GM18498 (cell line): Measurements from ENCODE around the gene CCDC174.

Experiments used
- ATAC-seq: cut with Tn5 transposase; IDR thresholded peaks from one replicate; pipeline ENCODE4 v1.9.1; 2021; ENCODE audit warnings: mild to moderate bottlenecking, moderate library complexity; ENCODE audit not compliant: unreplicated experiment

The CCDC174 gene

DNA sequence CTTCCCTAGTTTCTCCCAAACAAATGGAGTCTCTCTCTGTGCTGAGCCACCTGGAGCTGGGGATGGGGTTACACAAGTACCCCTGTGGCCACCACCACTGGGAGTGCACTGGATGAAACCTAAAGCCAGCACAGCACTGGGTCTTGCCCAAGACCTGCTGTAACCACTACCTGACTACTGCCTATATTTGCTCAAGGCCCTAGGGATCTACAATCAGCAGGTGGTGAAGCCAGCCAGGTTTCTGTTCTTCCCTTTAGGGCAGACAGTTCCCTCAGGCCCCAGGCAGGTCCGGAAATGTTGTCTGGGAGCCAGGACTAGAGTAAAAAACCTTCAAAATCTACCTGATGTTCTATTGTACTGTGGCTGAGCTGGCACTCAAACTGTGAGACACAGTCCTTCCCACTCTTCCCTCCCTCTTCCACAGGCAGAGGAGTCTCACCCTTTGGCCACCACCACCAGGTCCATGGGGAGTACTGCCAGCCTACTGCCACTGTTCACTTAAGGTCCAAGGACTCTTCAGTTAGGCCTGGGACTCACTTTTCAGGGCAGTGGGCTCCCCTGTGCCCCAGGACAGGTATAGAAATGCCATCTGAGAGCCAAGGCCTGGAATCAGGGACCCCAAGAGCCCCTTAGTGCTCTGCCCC is 47.2 kb downstream of the CCDC174 start:
- ATAC-seq = no peak

DNA sequence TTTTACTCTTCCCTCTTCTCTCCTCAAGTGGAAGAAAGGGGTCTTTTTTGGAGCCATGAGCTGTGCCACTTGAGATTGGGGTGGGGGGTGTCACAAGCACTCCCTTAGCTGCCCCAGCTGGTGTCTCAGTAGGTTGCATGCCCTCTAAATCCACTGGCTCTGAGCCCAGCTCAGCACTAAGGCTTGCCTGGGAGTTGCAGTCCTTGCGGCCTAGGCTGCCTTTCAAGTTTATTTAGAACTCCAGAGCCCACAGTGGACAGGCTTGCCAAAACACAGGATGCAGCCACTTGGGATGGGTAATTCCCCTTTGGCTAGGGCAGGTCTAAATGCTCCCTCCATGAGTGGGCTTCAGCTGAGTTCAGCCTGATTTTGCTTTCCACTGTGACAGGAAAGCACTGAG is 48.1 kb downstream of the CCDC174 start:
- ATAC-seq = no peak

DNA sequence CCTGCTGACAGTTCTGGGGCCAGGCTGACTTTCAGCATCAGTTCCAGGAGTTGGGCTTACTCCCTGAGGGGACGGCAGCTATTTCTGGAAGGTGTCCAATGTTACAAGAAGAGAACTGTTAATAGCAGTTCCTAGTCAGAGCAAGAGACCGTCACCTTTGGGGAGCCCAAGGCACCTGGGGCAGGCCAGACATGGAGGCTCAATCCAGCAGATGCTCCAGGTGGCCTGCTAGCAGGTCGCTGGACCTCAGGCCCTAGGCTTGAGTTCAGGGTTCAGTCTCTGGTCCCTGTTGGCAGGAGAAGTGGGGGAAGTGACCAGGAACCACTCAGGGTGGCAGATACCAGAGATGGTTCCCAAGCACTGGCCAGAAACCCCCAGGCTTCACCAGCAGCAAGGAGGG is 49.3 kb downstream of the CCDC174 start:
- ATAC-seq = no peak

DNA sequence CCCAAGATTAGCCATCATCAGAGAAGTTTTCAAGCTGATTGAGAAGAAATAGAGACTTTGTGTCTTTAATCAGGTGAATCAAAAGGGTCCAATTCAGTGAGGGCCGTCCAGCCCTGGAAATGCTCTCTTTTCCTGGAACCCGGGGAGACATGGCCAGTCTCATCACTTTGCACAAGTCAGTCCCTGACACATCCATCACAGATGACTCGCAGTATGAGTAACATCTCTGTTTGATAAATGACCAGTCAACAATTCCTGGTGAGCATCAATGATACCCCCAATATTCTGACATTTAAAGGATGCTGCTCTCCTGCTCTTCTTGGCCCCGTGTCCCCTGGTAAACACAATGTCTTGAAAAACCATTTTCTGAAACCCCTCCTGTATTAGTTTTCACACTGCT is 50.1 kb downstream of the CCDC174 start:
- no peak for ATAC-seq

DNA sequence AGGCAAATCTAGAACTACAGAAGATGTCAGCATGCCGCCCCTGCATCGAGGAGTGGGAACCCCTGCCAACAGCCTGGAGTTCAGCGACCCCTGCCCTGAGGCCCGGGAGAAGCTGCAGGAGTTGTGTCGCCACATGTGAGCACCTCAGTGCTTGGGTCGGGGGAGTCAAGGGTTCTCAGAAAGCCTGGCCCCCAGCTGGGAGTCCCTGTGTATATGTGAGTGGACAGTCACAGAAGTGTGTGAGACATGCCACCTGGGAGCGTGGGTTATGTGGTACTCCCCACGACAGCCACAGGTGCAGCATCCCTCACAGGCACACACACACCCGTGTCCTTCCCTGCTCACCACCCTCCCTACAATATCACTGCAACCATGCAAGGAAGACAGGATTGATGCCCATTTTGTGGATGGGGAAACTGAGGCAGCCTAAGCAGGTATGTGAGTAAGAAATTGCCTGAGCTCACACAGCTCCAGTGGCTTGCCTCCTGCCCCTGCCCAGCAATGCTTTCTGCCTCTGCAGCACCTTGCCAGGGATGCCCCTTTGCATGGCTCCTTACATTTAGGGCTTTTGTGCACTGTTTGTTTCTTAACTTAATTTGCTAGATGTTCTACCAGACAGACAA is 51.7 kb downstream of the CCDC174 start:
- ATAC-seq = no peak

DNA sequence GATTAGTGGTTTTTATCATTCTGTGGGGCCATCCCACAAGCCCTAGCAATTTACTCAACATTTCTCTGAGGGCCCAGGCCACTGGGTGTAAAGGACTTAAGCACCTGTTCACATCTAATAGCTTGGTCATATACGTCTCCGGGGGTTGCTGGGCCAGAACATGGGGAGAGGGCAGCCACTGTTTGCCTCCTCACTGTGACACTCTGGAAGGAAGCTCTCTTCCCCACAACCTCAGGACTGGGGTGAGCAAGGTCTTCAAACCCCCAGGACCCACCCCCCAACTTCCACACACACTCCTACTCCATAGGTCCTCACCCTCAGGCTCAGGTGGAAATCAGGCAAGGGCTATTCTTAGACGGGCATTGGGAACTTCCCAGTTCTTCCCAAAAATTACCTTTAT is 52.2 kb downstream of the CCDC174 start:
- ATAC-seq = no peak

DNA sequence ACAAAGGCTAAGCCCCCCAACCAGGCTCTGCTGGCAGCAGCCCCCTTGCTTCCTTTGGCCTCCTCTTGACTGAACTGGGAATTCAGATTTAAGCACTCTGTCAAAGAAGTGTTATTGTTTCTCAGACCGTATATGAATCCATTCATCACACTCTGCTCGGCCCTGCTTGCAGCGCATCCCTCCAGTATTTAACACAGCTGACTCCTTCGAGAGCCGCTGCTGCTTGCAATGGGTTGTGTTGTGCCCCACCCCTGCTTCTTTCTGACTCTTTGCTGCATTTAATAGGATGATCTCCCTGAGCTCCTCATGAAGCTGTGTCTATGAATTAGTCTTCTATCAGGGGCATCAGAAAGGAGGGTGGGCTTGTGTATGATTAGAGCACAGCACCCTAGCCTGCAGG is 54.5 kb downstream of the CCDC174 start:
- ATAC-seq = no peak

DNA sequence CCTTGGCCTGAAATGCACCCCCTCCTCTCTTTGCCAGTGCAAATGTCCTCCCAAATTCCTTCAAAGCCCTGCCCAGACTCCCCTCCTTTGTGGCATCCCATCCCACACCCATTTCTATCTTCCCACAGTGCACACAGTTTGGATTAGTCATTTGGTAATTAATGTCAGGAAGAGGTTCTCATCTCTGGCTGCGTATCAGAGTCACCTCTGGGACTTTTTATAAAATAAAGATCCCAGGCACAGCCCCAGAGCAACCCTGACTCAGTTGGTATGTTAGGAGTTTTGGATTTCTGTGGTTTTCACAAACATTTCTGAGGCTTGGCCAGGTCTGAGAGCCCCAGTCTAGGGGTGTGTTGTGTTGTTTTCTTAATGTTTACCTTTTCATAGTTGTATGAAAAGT is 65.0 kb downstream of the CCDC174 start:
- ATAC-seq = no peak

DNA sequence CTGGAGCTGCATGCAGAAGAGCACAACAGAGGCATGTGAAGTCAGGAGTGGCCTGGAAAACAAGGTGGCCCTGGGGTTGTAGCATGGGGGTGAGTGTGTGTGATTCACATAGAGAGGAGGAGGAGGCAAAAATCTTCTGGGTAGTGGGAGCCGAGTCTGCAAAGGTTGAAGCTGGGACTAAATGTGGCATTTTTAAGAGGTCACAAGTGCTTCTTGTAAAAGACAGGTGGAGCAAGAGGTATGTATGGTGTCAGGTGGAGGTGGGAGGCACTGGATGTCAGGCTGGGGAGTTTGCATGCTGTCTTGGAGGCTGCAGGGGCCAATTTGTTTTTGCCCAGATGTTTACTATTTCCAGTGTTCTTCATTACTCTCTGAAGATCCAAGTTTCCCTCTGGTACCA is 65.7 kb downstream of the CCDC174 start:
- no peak for ATAC-seq

DNA sequence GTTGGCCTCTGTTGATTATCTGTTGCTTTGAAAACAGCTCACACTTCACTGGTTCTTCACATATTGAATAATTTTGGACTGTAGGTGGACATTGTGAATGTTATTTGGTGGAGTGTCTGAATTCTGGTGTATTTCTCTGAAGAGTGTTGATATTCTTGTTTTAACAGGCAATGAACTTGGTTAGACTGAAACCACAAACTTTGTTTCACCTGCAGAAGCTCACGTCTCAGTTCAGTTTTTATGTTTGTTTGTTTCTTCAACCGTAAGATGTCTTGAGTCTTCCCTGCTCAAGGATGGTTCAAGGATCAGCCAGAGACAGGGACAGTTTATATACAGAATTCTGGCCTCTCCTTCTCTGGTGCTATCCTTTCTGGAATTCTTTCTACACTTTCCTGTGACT is 67.0 kb downstream of the CCDC174 start:
- peak; percentile 62 for ATAC-seq

DNA sequence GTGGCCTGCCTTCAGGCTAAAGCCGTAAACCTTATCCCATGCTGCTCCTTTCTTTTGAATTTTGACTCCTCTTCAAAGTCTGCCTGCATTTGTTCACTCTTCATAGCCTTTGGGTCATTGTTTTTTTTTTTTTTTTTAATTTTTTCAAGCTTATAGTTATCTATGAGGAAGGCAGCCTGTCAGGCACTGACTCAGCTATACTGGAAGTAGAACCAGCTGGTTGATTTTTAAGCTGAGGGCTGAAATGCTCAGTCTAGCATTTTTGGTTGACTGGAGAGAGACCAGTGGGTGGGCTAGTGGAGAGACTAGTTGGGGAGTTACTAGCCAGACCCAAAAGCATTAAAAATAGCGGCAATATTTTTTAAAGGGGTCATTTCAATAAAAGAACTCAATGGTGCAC is 67.4 kb downstream of the CCDC174 start:
- ATAC-seq = peak; percentile 33

DNA sequence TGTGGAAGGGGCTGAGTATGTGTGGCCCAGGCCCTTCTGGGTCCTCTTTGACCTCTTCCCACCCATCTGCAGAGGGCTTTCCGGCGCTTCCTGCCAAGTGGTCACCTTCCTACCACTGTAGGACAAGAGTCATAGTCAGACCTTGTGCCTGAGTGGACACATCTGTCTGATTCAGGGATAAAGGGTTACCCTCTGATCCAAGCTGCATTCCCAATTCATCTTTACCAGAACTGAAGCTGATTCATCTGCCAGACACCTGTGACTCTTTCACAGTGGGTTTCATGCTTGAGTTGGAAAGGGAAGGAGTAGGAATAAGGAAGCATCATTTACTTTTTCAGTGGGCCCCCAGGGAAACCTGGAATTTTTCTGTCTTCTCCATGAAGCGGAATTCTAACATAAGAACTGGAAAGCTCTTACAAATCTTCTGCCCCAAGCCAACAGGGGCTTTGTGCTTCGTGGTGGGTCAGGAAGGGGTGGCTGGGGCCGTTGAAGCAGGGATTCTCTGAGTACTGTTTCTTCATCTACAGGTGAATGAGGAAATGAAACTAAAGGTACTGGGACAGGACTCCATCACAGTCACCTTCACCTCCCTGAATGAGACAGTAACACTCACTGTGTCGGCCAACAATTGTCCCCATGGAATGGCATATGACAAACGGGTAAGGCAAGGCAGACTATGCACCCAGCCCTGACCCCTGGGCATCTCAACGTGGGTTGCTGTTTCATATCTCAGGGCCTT is 69.7 kb downstream of the CCDC174 start:
- no peak for ATAC-seq
